Measurements from ENCODE around the gene TSSK3.

DNA sequence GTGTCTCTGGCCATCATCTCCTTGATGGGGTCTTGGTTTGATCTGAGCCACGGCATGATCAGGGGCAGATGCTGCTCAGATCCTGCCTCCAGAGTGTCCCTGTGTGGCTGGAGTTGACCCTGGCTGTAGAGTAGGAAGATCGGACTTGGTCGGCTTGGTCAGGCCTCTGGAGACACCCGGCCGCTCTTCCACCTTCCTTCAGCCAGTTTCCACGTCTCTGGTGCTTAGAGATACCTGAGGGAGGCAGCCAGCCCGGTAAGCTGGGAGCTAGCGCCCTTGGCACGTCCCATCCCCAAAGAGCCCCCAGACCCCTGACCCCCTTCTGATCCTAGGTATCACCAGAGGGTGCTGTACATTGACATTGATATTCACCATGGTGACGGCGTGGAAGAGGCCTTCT, 35.1 kb upstream of the TSSK3 start:
- TF ChIP-seq CTCF (IDR thresholded peaks at IDR 0.05), result no peak
- TF ChIP-seq POLR2A (IDR thresholded peaks at IDR 0.05), result no peak

All from Peyer's patch (tissue), 4 donors.